GM18499 (cell line): ENCODE data around the gene GUCA1A.
"Not testable (repeated sequence)": the region's sequence is repeated elsewhere in the genome, so short reads cannot be mapped to it uniquely, and the experiment has no call there.

Source experiments
- ATAC-seq: cut with Tn5 transposase; IDR thresholded peaks from one replicate; pipeline ENCODE4 v1.9.1; 2021; ENCODE audit warnings: moderate number of reproducible peaks; ENCODE audit not compliant: insufficient read depth, unreplicated experiment

GUCA1A gene

DNA sequence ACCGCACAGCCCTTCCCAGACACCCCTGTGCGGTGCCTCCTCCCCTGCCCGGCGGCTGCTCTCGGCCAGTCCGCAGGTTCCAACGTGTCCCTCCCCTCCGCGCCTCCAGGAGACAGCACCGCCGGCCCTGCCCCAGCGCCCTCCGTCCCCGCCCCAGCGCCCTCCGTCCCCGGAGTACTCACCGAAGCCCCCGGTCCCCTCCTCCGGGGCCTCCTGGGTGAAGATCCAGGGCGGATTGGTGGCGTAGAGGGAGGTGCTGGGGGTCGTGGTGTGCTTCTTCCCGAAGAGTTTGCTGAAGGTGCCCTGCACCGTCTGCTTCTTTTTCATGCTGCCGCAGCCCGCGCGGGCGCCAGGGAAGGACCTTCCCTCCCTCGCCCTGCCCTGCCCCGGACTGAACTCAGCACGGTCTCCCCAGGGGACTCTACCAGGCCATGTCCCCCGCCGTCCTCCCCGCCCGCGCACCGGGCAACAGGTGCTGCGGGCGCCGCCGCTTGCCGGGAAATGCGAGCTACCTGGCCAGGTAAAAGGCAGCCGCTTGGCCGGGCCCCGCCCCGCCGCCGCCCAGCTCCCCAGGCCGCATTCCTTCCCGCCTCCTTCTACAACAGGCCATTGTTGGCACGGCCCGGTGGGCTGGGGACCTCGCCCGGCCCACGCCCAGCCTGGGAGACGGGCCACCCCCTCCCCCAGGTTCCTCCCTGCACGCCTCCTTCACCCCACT, 30.9 kb upstream of the GUCA1A start, which contains the start of gene C6orf132:
TSS of gene C6orf132 (minus strand) at position 503 of the 718 bp plus-strand sequence. CDS start at position 327, 176 bp downstream.
- ATAC-seq = no peak

DNA sequence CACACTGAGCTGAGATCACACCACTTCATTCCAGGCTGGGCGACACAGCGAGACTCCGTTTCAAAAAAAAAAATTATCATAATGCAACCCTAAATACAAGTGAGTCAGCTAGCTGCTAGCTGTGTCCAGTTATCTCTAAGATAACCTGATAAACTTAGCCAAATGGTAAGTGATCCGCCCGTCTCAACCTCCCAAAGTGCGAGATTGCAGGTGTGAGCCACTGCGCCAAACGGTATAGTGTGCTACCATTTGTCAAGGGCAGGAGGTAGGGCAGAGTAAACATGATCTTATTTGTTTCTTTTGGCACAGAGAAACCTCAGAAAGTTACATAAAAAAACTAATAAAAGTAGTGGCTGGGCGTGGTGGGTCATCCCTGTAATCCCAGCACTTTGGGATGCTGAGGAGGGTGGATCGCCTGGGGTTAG, 26.0 kb upstream of the GUCA1A start:
- ATAC-seq = no peak

DNA sequence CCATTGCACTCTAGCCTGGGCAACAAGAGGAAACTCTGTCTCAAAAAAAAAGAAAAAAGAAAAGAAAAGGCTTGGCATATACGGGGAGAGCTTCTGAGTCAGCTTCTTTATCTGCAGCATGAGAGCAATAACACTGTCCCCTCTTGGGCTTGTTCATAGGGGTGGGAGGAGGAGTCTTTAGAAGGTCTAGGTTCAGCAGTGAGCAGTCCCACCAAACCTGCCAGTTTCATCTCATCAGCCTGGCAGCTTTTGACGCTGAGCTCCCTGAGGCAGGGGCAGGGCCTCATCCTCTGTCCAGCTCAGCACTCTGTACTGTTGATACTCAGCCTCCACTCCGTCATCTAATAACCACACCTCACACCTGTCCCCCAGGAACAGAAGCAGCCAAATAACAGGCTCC, 25.1 kb upstream of the GUCA1A start:
- ATAC-seq = no peak

DNA sequence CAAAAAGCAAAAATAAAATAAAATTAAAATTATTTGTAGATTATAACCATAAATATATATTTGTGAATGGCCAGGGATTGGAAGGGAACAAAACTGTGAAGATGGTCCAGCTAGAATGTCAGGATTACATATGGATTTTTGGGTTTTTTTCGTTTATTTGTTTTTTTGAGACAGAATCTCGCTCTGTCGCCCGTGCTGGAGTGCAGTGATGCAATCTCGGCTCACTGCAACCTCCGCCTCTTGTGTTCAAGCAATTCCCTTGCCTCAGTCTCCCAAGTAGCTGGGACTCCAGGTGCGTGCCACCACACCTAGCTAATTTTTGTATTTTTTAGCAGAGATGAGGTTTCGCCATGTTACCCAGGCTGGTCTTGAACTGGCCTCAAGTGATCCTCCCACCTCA, 22.9 kb upstream of the GUCA1A start:
- ATAC-seq = no peak

DNA sequence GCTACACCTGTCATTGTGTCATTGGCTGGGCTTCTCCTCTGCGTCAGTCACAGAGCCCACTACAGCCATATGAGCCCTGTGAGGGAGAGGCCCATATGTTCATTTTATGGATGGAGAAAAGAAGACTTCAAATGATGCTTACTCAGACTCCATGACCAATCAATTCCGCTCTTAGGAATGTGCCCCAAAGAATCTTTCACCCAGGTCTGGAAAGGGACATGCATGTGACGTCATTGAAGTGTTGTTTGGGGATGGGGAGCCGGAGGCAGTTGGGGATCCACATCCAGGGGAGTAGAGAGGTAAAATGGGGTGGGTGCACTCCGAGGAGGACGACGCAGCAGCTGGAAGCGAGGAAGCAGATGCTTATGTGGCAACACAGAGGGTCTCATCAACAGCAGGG, 21.1 kb upstream of the GUCA1A start:
- ATAC-seq = no peak

DNA sequence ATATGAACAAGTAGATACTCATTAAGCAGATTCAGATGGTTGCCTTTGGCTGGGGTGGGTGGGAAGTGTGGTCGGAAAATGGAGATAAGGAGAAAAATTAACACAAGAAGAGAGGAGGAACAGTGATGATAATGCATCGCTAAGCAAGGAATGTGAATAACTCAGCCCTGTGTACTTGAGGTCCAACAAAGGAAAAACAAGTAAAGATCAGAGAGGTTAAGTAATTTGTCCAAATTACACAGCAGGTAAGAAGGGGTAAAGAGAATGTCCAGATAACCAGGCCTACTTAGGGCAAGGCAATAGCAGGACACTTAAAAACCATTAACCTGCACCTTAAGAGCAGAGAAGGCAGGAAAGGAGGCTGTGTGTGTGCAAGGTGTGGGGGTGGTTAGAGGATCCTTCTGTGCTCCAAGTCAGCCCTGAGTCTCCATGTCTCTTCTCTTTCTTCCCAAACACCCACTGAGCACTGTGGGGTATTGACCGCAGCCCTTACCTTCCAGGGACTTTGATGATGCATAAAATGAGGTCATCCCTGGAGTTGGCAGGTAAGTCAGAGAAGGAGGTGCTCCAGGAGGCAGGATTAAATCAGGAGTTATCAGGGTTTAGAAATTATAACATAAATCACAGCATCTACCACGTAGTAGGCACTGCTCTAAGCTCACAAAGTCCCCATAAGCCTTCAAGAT, 20.5 kb upstream of the GUCA1A start:
- ATAC-seq = not testable (repeated sequence)

DNA sequence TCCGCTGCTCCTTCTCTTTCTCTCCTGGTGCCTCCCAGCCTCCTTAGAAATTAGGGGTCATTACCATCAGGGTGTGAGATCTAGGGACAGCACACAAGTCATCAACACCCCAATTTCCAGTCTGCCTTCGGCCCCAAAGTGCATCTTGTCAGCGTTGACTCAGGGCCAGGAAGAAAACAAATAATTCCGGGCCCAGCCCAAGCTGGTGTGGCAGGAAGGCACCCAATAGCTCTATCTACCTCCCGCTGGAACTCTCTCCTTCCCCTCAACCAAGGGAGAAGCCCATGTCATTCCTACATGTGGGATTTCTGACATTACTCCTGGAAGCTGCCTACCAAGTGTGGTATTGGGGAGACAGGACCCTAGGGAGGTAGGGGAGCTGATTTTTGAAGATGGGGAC, 19.2 kb upstream of the GUCA1A start:
- no peak for ATAC-seq

DNA sequence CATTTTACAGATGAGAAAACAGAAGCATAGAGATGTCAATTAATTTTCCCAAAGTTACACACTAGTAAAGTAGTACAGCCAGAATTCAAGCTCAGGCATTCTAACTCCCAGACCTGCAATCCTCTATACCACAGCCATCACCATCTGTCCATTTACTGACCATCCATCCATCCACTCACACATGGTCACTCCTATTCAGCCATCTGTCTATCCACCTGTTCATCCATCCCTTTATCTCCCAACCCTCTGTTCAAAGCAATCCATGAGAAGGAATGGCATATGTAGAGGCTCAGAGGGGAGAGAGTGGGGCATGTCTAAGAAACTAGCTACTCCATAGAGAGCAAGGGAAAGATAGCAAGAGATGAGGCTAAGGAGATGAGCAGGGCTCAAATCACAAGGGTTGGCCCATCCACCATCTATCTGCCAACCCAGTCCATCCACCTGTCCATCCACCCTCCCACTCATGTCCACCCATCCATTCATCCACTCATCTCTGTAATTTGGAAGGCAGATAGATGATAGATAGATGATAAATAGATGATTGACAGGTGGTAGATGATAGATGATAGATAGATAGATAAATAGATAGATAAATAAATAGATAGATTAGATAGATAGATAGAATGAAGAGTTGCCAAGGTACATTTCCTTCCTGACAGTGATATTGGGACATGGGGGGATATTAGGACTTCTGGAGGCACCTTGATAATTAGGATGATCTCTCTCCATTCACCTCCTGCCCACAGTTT, 18.5 kb upstream of the GUCA1A start:
- ATAC-seq = no peak

DNA sequence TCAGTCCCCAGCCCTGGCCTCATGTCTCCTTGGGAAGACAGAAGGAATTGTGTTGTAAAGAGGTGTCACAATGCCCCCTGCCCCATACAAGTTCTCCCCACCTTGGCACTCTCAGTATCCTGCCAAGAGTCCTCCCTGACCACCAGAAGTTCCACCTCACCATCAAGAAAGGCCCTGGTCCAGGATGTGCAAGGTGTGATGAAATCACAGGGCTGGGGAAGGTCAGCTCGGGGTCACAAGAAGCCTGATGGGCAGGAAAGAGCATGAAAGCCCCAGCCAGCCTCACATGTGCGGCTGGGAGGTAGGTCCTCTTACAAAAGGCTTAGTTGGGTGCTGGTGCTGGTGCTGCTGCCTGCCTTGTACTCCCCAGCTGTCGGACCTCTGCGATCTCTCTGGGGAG, 17.9 kb upstream of the GUCA1A start:
- no peak for ATAC-seq

DNA sequence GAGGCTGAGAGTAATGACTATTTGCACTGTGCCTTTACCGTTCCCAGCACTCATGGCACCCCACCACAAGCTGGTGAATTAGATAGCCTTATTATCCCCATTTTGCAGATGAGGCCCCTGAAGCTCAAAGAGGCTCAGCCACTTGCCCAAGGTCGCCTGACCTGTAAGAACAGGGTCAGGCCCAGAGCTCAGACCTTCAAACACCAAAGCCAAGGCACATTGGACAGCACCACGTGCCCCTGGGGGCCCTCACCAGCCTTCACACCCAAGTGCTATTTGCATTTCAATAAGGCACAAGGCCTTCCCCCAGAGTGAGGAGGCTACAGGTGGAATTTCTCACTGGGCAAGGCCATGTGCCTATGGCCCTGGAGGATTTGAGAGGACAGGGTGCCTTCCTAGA, 16.5 kb upstream of the GUCA1A start:
- no peak for ATAC-seq

DNA sequence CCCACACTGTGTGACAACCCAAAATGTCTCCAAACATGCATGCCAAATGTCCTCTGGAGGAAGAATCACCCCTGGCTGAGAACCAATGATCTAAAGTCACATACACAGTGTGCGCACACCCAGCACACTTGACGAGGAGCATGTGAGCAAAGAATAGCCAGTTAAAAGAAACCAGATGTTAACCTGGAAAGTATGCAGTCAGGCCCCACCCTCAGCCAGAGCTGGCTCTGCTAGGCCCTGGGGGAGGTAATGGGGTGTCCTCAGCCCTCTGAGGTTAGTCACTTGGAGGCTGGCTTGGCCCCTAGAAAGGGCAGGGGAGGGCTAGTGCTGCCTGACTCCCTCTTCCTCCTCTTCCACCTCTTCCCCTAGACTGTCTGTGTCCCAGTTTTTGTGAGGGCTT, 15.2 kb upstream of the GUCA1A start:
- ATAC-seq = no peak

DNA sequence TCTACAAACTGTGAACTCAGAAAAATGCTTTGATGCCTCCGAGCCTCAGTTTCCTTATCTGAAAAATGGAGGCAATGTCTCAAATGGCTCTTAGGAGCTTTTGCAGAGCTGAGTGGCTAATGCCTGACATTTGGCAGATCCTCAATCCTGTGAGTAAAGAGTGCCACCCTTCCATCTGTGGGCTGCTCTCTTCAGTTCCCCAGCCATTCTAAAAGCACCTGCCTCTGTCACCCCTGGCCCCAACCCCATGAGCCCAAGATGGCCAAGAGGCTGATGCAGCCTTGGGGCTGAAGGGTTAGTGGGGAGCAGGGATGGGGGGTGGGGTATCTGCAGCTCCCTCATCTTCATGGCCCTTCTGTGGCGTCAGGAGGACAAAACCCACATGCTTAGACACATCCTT, 14.5 kb upstream of the GUCA1A start:
- ATAC-seq = no peak

DNA sequence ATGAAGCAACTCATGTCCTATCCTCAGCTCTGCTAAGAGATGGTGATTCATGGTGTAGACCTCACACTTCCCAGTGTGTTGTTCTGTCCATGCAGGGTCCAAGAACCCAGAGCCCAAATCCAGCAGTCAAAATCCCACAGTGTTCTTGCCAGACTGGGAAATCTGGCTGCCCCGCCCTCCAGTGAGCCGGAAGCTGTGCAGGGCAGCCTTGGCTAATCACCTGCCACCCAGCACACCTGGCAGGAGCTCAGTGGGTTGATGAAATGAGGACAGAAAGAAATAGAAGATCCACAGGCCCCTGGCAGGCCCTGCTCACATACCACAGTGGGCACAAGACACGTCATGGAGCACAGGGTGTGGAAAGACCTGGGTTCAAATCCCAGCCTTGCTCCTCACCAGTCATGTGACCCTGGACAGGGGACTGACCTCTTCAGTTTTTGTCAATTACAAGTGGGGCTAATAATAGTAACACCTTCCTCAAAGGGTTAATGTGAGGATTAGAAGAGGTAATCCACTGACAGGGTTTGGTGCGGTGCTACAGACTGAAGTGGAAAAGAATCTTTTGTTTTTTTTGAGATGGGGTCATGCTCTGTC, 13.6 kb upstream of the GUCA1A start:
- ATAC-seq = no peak

DNA sequence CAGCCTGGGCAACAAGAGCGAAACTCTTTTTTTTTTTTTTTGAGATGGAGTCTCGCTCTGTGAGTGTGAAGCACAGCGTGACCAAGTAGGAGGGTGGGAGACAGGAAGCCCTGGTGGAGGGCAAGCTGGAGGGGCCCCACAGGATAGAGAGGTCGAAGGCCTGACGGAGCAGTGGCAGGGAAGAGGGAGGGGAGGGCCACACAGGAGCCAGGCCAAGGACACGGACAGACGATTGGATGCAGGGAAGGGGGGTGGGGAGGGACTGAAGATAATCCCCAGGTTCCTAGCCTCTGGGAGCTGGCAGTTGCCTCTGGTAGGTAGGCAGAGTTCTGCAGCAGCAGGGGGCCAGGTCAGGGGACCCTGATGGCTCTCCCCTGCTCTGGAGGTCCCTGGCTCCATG, 10.8 kb upstream of the GUCA1A start:
- no peak for ATAC-seq

DNA sequence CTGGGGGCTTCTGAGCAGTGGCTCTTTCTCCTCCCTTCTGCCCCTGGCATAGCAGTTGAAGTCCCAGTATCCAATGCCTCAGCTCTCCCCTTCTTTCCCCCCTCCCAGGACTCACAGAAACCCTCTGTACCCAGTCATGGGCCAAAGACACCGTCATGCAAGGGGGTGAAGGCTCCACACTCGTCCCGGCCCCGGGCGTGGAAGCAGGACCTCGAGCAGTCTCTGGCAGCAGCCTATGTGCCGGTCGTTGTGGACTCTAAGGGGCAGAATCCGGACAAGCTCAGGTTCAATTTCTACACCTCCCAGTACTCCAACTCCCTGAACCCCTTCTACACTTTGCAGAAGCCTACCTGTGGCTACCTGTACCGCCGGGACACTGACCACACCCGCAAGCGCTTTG, 10.4 kb upstream of the GUCA1A start:
- ATAC-seq = no peak

DNA sequence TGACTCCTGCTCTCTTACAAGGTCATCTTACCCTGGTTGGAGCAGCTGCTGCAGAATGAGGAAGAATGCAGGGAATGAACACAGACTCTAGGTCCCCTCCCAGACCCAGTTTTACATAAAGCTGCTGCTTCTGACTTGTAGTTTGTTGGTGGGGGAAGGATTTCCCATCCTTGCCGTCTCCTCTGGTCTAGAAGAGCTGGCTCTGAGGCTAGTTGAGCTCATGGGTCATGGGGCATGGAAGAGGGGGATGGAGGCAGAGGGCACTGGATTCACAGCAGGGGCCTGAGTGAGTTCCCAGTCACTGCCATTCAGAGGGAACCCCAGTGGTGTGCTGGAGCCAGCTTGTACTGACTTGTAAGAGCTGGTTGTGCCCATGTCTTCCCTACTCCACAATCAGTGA, 9.2 kb upstream of the GUCA1A start:
- ATAC-seq = no peak

DNA sequence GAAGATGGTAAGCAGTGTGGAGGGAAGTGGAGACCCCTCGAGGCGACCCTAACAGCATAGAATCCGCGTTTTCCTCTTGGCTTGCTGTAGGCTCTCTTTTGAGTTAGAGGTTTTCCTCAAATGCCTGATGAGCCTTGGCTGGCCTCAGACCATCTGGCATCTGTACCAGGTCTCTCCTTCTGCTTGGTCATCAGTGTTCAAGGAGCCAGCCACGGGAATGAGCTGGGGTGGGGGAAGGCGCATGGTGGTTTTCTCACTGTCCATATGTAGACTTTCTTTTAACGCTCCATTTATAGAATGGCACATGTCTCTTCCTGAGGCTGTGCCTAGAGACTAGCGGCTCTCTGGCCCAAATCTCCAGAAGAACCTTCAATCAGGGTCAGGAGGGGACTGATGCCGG, 8.1 kb upstream of the GUCA1A start:
- no peak for ATAC-seq

DNA sequence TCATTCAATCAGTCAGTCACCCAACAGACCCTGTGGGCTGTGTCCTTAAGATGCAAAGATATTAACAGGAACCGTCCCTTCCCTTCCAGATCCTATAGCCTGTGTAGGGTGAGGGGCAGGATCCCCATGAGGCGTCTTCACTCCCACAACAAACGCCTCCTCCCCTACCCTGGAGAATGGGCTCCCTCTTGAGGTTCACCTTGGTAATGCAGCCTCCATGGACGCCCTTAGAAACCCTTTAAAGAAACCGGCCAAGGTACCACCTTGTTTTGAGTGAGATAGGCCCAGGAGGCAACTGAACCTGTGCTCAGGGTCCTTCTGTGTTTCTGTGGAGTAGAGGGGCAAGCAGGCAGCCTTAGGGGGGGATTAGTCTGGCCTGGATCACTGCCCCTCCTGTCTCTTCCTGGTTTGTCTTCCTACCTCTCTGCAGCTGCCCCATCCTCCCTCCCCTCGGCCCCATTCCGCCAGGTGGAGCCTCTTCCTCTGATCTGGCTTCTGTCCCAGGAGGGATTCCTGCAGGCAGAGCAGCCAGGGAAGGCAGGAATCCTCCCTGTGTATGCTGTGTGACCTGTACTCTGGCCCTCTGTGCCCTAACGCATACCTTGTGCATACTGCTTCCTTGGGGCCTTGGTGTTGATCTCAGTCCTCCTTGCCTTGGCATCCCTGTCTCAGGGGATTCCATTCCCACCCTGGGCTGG, 6.6 kb upstream of the GUCA1A start:
- no peak for ATAC-seq

DNA sequence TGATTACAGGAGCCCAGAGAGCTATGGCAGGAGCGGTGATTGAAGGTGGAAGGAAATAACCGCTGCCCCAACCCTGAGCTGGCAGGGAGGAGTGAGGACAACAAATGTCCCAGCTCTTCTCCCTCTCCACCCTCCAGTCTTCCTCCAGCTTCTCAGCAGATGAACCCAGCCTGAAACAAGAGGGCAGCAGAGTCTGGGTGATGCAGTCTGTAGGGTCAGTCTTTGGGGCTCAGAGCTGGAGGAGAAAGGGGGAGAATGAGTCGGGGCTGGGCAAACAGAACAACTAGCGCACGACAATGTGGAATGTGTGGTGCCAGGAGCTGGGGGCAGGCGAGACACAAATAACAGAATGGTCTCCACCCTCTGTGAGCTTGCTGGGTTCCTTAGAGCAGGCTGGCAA, 4.5 kb upstream of the GUCA1A start:
- ATAC-seq = no peak

DNA sequence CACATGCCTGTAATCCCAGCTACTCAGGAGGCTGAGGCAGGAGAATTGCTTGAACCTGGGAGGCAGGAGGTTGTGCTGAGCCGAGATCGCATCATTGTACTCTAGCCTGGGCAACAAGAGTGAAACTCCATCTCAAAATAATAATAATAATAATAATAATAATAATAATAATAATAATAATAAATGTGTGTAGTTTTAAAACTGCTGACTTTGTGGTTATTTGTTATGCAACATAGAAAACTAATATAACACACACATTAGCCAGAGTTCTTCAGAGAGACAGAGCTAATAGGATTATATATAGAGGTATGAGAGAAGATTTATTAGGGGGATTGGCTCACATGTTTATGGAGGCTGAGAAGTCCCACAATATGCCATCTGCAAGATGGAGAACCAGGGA, 3.4 kb upstream of the GUCA1A start:
- ATAC-seq = not testable (repeated sequence)
